ENCODE data around the gene PDZRN3.

The PDZRN3 gene

GRCh38 chr3:73555076-73555475 is 69.7 kb downstream of the PDZRN3 start:
- TF ChIP-seq REST (IDR thresholded peaks at IDR 0.05; ENCODE audit: insufficient read depth in 1 of 2, low read depth in 2 of 2, low read length in 2 of 2): no peak
- no peak for TF ChIP-seq TAF1 (IDR thresholded peaks at IDR 0.05; ENCODE audit: borderline replicate concordance, insufficient read depth, low read length)
- TF ChIP-seq POLR2AphosphoS5 (IDR thresholded peaks at IDR 0.05; ENCODE audit: low read depth, low read length): no peak
- TF ChIP-seq FOXP2 (optimal IDR thresholded peaks at IDR 0.05; ENCODE audit: borderline replicate concordance, extremely low read depth, extremely low read length, insufficient read depth): no peak
- no peak for TF ChIP-seq SIN3A (IDR thresholded peaks at IDR 0.05; ENCODE audit: borderline replicate concordance, insufficient read depth, low read length)

GRCh38 chr3:73552700-73553099 is 72.0 kb downstream of the PDZRN3 start:
- TF ChIP-seq FOXP2 (optimal IDR thresholded peaks at IDR 0.05; ENCODE audit: borderline replicate concordance, extremely low read depth, extremely low read length, insufficient read depth): no peak
- no peak for TF ChIP-seq TAF1 (IDR thresholded peaks at IDR 0.05; ENCODE audit: borderline replicate concordance, insufficient read depth, low read length)
- TF ChIP-seq POLR2AphosphoS5 (IDR thresholded peaks at IDR 0.05; ENCODE audit: low read depth, low read length): no peak
- TF ChIP-seq SIN3A (IDR thresholded peaks at IDR 0.05; ENCODE audit: borderline replicate concordance, insufficient read depth, low read length): no peak
- TF ChIP-seq REST (IDR thresholded peaks at IDR 0.05; ENCODE audit: insufficient read depth in 1 of 2, low read depth in 2 of 2, low read length in 2 of 2): no peak

GRCh38 chr3:73550032-73550431 is 74.7 kb downstream of the PDZRN3 start:
- TF ChIP-seq POLR2AphosphoS5 (IDR thresholded peaks at IDR 0.05; ENCODE audit: low read depth, low read length) (no peak), REST (IDR thresholded peaks at IDR 0.05; ENCODE audit: insufficient read depth in 1 of 2, low read depth in 2 of 2, low read length in 2 of 2) (no peak), FOXP2 (optimal IDR thresholded peaks at IDR 0.05; ENCODE audit: borderline replicate concordance, extremely low read depth, extremely low read length, insufficient read depth) (no peak), SIN3A (IDR thresholded peaks at IDR 0.05; ENCODE audit: borderline replicate concordance, insufficient read depth, low read length) (no peak), TAF1 (IDR thresholded peaks at IDR 0.05; ENCODE audit: borderline replicate concordance, insufficient read depth, low read length) (no peak)

GRCh38 chr3:73549051-73549600 is 75.6 kb downstream of the PDZRN3 start:
- TF ChIP-seq POLR2AphosphoS5 (IDR thresholded peaks at IDR 0.05; ENCODE audit: low read depth, low read length) (no peak), SIN3A (IDR thresholded peaks at IDR 0.05; ENCODE audit: borderline replicate concordance, insufficient read depth, low read length) (no peak), FOXP2 (optimal IDR thresholded peaks at IDR 0.05; ENCODE audit: borderline replicate concordance, extremely low read depth, extremely low read length, insufficient read depth) (no peak), REST (IDR thresholded peaks at IDR 0.05; ENCODE audit: insufficient read depth in 1 of 2, low read depth in 2 of 2, low read length in 2 of 2) (no peak), TAF1 (IDR thresholded peaks at IDR 0.05; ENCODE audit: borderline replicate concordance, insufficient read depth, low read length) (no peak)

GRCh38 chr3:73548436-73548835 is 76.3 kb downstream of the PDZRN3 start:
- TF ChIP-seq FOXP2 (optimal IDR thresholded peaks at IDR 0.05; ENCODE audit: borderline replicate concordance, extremely low read depth, extremely low read length, insufficient read depth) (no peak), TAF1 (IDR thresholded peaks at IDR 0.05; ENCODE audit: borderline replicate concordance, insufficient read depth, low read length) (no peak), POLR2AphosphoS5 (IDR thresholded peaks at IDR 0.05; ENCODE audit: low read depth, low read length) (no peak), SIN3A (IDR thresholded peaks at IDR 0.05; ENCODE audit: borderline replicate concordance, insufficient read depth, low read length) (no peak), REST (IDR thresholded peaks at IDR 0.05; ENCODE audit: insufficient read depth in 1 of 2, low read depth in 2 of 2, low read length in 2 of 2) (no peak)
